GM12875 (cell line): ENCODE measurements around the gene CASZ1.

ENCODE experiments used
- H3K4me3 ChIP-seq: one replicate; pipeline ENCODE4 v1.5.1; 2011; ENCODE audit warnings: low read depth, low read length, control low read depth
- CTCF ChIP-seq: IDR thresholded peaks from 2 replicates; pipeline ENCODE4 v1.5.1; 2011; ENCODE audit warnings: low read depth, mild to moderate bottlenecking, control low read depth, inconsistent platforms, low read length, moderate library complexity, borderline replicate concordance; ENCODE audit not compliant: insufficient read depth

CASZ1 gene

GRCh38 chr1:10607228-10607627, 189.2 kb downstream of the CASZ1 start:
- H3K4me3 ChIP-seq = no peak overlapping the region
- TF ChIP-seq CTCF = no peak

GRCh38 chr1:10606064-10606463, 190.4 kb downstream of the CASZ1 start:
- H3K4me3 ChIP-seq = no peak overlapping the region
- TF ChIP-seq CTCF = no peak

- TF ChIP-seq CTCF = no peak
- no peak overlapping the region for H3K4me3 ChIP-seq
These were observed 191.5 kb downstream of the CASZ1 start for GRCh38 chr1:10604966-10605365.

- TF ChIP-seq CTCF = no peak
- no peak overlapping the region for H3K4me3 ChIP-seq
These were observed 193.5 kb downstream of the CASZ1 start for GRCh38 chr1:10602936-10603335.

- TF ChIP-seq CTCF = no peak
- H3K4me3 ChIP-seq = no peak overlapping the region
These were observed 194.9 kb downstream of the CASZ1 start for GRCh38 chr1:10601342-10602070.

GRCh38 chr1:10599194-10599861, 197.1 kb downstream of the CASZ1 start:
- TF ChIP-seq CTCF = no peak
- no peak overlapping the region for H3K4me3 ChIP-seq

- H3K4me3 ChIP-seq = no peak overlapping the region
- TF ChIP-seq CTCF = no peak
These were observed 198.1 kb downstream of the CASZ1 start for GRCh38 chr1:10598389-10598702.
